ENCODE data around the gene ASMT.

The ASMT gene

GRCh38 chrX:1593286-1594271, 21.3 kb upstream of the ASMT start:
- no peaks in the 10 kb centered on the region for H3K9me2 ChIP-seq (ENCODE audit: low read depth, low read length)

GRCh38 chrX:1595711-1596060, 19.2 kb upstream of the ASMT start:
- Histone ChIP-seq H3K27ac (ENCODE audit: low read depth, low read length, poor library complexity, severe bottlenecking) (no peak overlapping the region), H3F3A (ENCODE audit: insufficient read depth, low read length) (no peaks in the 10 kb centered on the region), H4K20me1 (ENCODE audit: insufficient read depth, low read length) (no peaks in the 10 kb centered on the region), H3K9me3 (ENCODE audit: low read length) (no peaks in the 10 kb centered on the region), H3K36me3 (ENCODE audit: insufficient read depth, low read length) (peaks cover 74% of the 10 kb centered on the region), H3K4me3 (ENCODE audit: low read depth, low read length, poor library complexity, severe bottlenecking) (no peak overlapping the region), H3K4me2 (ENCODE audit: low read length) (no peak overlapping the region), H3K4me1 (ENCODE audit: insufficient read depth, low read length, severe bottlenecking) (peaks cover 8% of the 10 kb centered on the region), H3K9ac (ENCODE audit: low read length) (no peak overlapping the region), H3K79me2 (ENCODE audit: insufficient read depth, low read length) (peaks cover 26% of the 10 kb centered on the region), H3K9me2 (ENCODE audit: low read depth, low read length) (no peaks in the 10 kb centered on the region), H2AFZ (ENCODE audit: low read length) (no peak overlapping the region), H3K27me3 (ENCODE audit: insufficient read depth, low read length) (no peaks in the 10 kb centered on the region)
- no peak for TF ChIP-seq EZH2 (IDR thresholded peaks at IDR 0.05; ENCODE audit: borderline replicate concordance, low read length)
- TF ChIP-seq CTCF (IDR thresholded peaks at IDR 0.05; ENCODE audit: low read length), result no peak

More at GRCh38 chrX:1593286-1594271, 21.3 kb upstream of the ASMT start:
- Histone ChIP-seq H3K36me3 (ENCODE audit: insufficient read depth, low read length) (peaks cover 53% of the 10 kb centered on the region), H3K27me3 (ENCODE audit: insufficient read depth, low read length) (no peaks in the 10 kb centered on the region), H3K9me3 (ENCODE audit: low read length) (no peaks in the 10 kb centered on the region), H3F3A (ENCODE audit: insufficient read depth, low read length) (peaks cover 12% of the 10 kb centered on the region; the same call in 1 of the 2 replicates), H4K20me1 (ENCODE audit: insufficient read depth, low read length) (no peaks in the 10 kb centered on the region), H2AFZ (ENCODE audit: low read length) (no peak overlapping the region), H3K4me1 (ENCODE audit: insufficient read depth, low read length, severe bottlenecking) (peaks cover 22% of the 10 kb centered on the region), H3K9ac (ENCODE audit: low read length) (peak overlapping the region; percentile 87; the same call in 1 of the 2 replicates), H3K4me2 (ENCODE audit: low read length) (peak overlapping the region; percentile 91), H3K79me2 (ENCODE audit: insufficient read depth, low read length) (peaks cover 26% of the 10 kb centered on the region), H3K4me3 (ENCODE audit: low read depth, low read length, poor library complexity, severe bottlenecking) (peak overlapping the region; percentile 92), H3K27ac (ENCODE audit: low read depth, low read length, poor library complexity, severe bottlenecking) (no peak overlapping the region)
- TF ChIP-seq CTCF (IDR thresholded peaks at IDR 0.05; ENCODE audit: low read length) (no peak), EZH2 (IDR thresholded peaks at IDR 0.05; ENCODE audit: borderline replicate concordance, low read length) (no peak)

GRCh38 chrX:1596676-1597344, 18.0 kb upstream of the ASMT start:
- H3K9me3 ChIP-seq (ENCODE audit: low read length), result no peaks in the 10 kb centered on the region
- H3K27me3 ChIP-seq (ENCODE audit: insufficient read depth, low read length), result no peaks in the 10 kb centered on the region
- peaks cover 85% of the 10 kb centered on the region for H3K36me3 ChIP-seq (ENCODE audit: insufficient read depth, low read length)
- no peaks in the 10 kb centered on the region for H4K20me1 ChIP-seq (ENCODE audit: insufficient read depth, low read length)
- no peak overlapping the region for H3K4me2 ChIP-seq (ENCODE audit: low read length)
- TF ChIP-seq EZH2 (IDR thresholded peaks at IDR 0.05; ENCODE audit: borderline replicate concordance, low read length) (no peak), CTCF (IDR thresholded peaks at IDR 0.05; ENCODE audit: low read length) (no peak)
- H3K79me2 ChIP-seq (ENCODE audit: insufficient read depth, low read length), result peaks cover 25% of the 10 kb centered on the region
- H2AFZ ChIP-seq (ENCODE audit: low read length), result no peak overlapping the region
- no peak overlapping the region for H3K4me3 ChIP-seq (ENCODE audit: low read depth, low read length, poor library complexity, severe bottlenecking)
- no peaks in the 10 kb centered on the region for H3K9me2 ChIP-seq (ENCODE audit: low read depth, low read length)
- no peak overlapping the region for H3K27ac ChIP-seq (ENCODE audit: low read depth, low read length, poor library complexity, severe bottlenecking)
- H3K9ac ChIP-seq (ENCODE audit: low read length), result no peak overlapping the region
- peaks cover 8% of the 10 kb centered on the region for H3K4me1 ChIP-seq (ENCODE audit: insufficient read depth, low read length, severe bottlenecking)
- no peaks in the 10 kb centered on the region for H3F3A ChIP-seq (ENCODE audit: insufficient read depth, low read length)
